ENCODE results near the gene CWF19L2. TPM values are rescaled to one million over a fixed set of nuclear protein-coding genes. Genes with fewer than 3 reads are reported as not detected.
"Not testable (repeated sequence)": the region's sequence is repeated elsewhere in the genome, so short reads cannot be mapped to it uniquely, and the experiment has no call there.

Gene CWF19L2
- total RNA-seq, 1 experiment from 2014 or later, result 7.0 TPM

GRCh38 chr11:107401131-107401530 lies 56.5 kb downstream of the CWF19L2 start:
- H4K20me1 ChIP-seq (ENCODE audit: insufficient read depth); H3K27ac ChIP-seq (ENCODE audit: low read depth, low read length); H3K9ac ChIP-seq (ENCODE audit: low read length); H3K4me3 ChIP-seq (replicated peaks in 1 of 2; ENCODE audit: low read depth in 1 of 2, low read length in 2 of 2); H3K27me3 ChIP-seq (ENCODE audit: insufficient read depth, low read length); DNase-seq (ENCODE audit: low read depth, low spot score); BruUV-seq (replicated peaks); H3K9me2 ChIP-seq (ENCODE audit: insufficient read depth); H3K36me3 ChIP-seq (ENCODE audit: control insufficient read depth in 1 of 2, insufficient read depth in 2 of 2, low read length in 2 of 2); intact Hi-C loops (cut with micrococcal nuclease); ATAC-seq; H2AFZ ChIP-seq (ENCODE audit: low read depth, low read length, poor library complexity, severe bottlenecking); RAD21 ChIA-PET (ENCODE audit: low non-redundant PET in 1 of 2, low total read pairs in 2 of 2, uncharacterized antibody in 2 of 2, unreplicated experiment in 2 of 2); CTCF ChIA-PET; H3K9me3 ChIP-seq (ENCODE audit: control insufficient read depth in 1 of 2, insufficient read depth in 1 of 2, low read depth in 1 of 2, low read length in 2 of 2); H3K79me2 ChIP-seq (ENCODE audit: insufficient read depth, low read length); POLR2A ChIA-PET; H3K4me2 ChIP-seq (ENCODE audit: low read length): not testable (repeated sequence)
- peaks cover 12 to 17% of the 10 kb centered on the region in 2 experiments for H3K4me1 ChIP-seq (ENCODE audit: control insufficient read depth in 1 of 2, insufficient read depth in 2 of 2, low read length in 2 of 2)

GRCh38 chr11:107397357-107397756 lies 60.3 kb downstream of the CWF19L2 start:
- H3K27ac ChIP-seq (ENCODE audit: low read depth, low read length), result peak overlapping the region; percentile 24; the same call in 1 of the 2 replicates
- RAD21 ChIA-PET (ENCODE audit: low non-redundant PET in 1 of 2, low total read pairs in 2 of 2, uncharacterized antibody in 2 of 2, unreplicated experiment in 2 of 2), result no interaction called here

More at GRCh38 chr11:107397357-107397756, 60.3 kb downstream of the CWF19L2 start:
- peak; percentile 74 for ATAC-seq
- no peak overlapping the region for H3K9ac ChIP-seq (ENCODE audit: low read length)
- H3K9me3 ChIP-seq (ENCODE audit: control insufficient read depth in 1 of 2, insufficient read depth in 1 of 2, low read depth in 1 of 2, low read length in 2 of 2), result no peaks in the 10 kb centered on the region
- TF ChIP-seq POLR2A (IDR thresholded peaks at IDR 0.05; ENCODE audit: borderline replicate concordance, extremely low read depth, insufficient read depth, insufficient read length) (no peak), REST (IDR thresholded peaks at IDR 0.05; ENCODE audit: low read depth) (no peak), ELF1 (IDR thresholded peaks at IDR 0.05; ENCODE audit: borderline replicate concordance, low read depth) (no peak)
- H3K4me1 ChIP-seq (ENCODE audit: control insufficient read depth in 1 of 2, insufficient read depth in 2 of 2, low read length in 2 of 2), result peaks cover 12 to 17% of the 10 kb centered on the region in 2 experiments
- no peaks in the 10 kb centered on the region; a peak in 1 of 4 replicates for H3K36me3 ChIP-seq (ENCODE audit: control insufficient read depth in 1 of 2, insufficient read depth in 2 of 2, low read length in 2 of 2)
- DNase-seq (ENCODE audit: low read depth, low spot score), result peak; percentile 12
- no peaks in the 10 kb centered on the region for H3K9me2 ChIP-seq (ENCODE audit: insufficient read depth)
- BruUV-seq (replicated peaks), result no TSS peak
- H3K4me2 ChIP-seq (ENCODE audit: low read length), result peak overlapping the region; percentile 58
- no peak overlapping the region for H2AFZ ChIP-seq (ENCODE audit: low read depth, low read length, poor library complexity, severe bottlenecking)
- POLR2A ChIA-PET, result no interaction called here
- no peaks in the 10 kb centered on the region for H4K20me1 ChIP-seq (ENCODE audit: insufficient read depth)
- H3K27me3 ChIP-seq (ENCODE audit: insufficient read depth, low read length), result no peaks in the 10 kb centered on the region
- no peak overlapping the region for H3K4me3 ChIP-seq (replicated peaks in 1 of 2; ENCODE audit: low read depth in 1 of 2, low read length in 2 of 2)
- CTCF ChIA-PET, result no interaction called here
- H3K79me2 ChIP-seq (ENCODE audit: insufficient read depth, low read length), result no peaks in the 10 kb centered on the region
- intact Hi-C loops (cut with micrococcal nuclease), result no loop called here

All from HCT116 (cell line).